Fibroblast of lung (primary cell): ENCODE measurements around the gene COPB2.

ENCODE experiments used
- CTCF ChIP-seq, 2 donors: IDR thresholded peaks in 1 of 2; conservative IDR thresholded peaks in 1 of 2; 1 replicate in 1 of 2; 2 replicates in 1 of 2; pipeline ENCODE4 v1.5.1; 2011 to 2012; ENCODE audit warnings: low read length in 2 of 2, control low read depth in 1 of 2, inconsistent platforms in 1 of 2, low read depth in 1 of 2, mild to moderate bottlenecking in 1 of 2
- EZH2 ChIP-seq: IDR thresholded peaks from 2 replicates; pipeline ENCODE4 v1.5.1; 2012; ENCODE audit warnings: low read length, control low read depth, mild to moderate bottlenecking; ENCODE audit errors: missing control alignments

GRCh38 chr3:139416275-139416674 is 26.8 kb upstream of the COPB2 start:
- TF ChIP-seq CTCF (conservative IDR thresholded peaks at IDR 0.05 in 1 of 2, IDR thresholded peaks at IDR 0.05 in 1 of 2; ENCODE audit: low read depth in 1 of 2, low read length in 2 of 2) (no peak), EZH2 (no peak)
